Neural cell (in vitro differentiated cells): ENCODE data around the gene SNAPC2. TPM values are rescaled to one million over a fixed set of nuclear protein-coding genes. Genes with fewer than 3 reads are reported as not detected.
"Not testable (repeated sequence)": the region's sequence is repeated elsewhere in the genome, so short reads cannot be mapped to it uniquely, and the experiment has no call there.

Experiments used
- H2AFZ ChIP-seq: fragments of 200-600, 300-800 bp; sonication (generic), shearing (Covaris generic); 2 replicates; pipeline ENCODE4 v1.6.0; 2014; ENCODE audit warnings: low read depth, mild to moderate bottlenecking, antibody characterized with exemption, low read length, moderate library complexity
- H3F3A ChIP-seq: fragments of 200-600 bp; shearing (Covaris generic); 2 replicates; pipeline ENCODE4 v1.6.1; 2016; ENCODE audit warnings: mild to moderate bottlenecking, moderate library complexity, mixed read lengths, antibody characterized with exemption, low read length; ENCODE audit not compliant: insufficient read depth, poor library complexity, severe bottlenecking
- H3K27ac ChIP-seq: fragments of 200-600, 300-800 bp; sonication (generic), shearing (Covaris generic); 2 replicates; pipeline ENCODE4 v1.5.1; 2014; ENCODE audit warnings: mild to moderate bottlenecking, low read length, moderate library complexity
- H3K27me3 ChIP-seq: fragments of 300-800, 200-600 bp; sonication (generic), shearing (Covaris generic); 2 replicates; pipeline ENCODE4 v1.6.0; 2014; ENCODE audit warnings: mild to moderate bottlenecking, low read depth, low read length, moderate library complexity; ENCODE audit not compliant: insufficient read depth
- H3K36me3 ChIP-seq: fragments of 300-800, 200-600 bp; sonication (generic), shearing (Covaris generic); 2 replicates; pipeline ENCODE4 v1.5.1; 2014; ENCODE audit warnings: mild to moderate bottlenecking, antibody characterized with exemption, low read length, moderate library complexity; ENCODE audit not compliant: insufficient read depth
- H3K4me2 ChIP-seq: fragments of 300-800, 200-600 bp; sonication (generic), shearing (Covaris generic); 2 replicates; pipeline ENCODE4 v1.6.0; 2014; ENCODE audit warnings: mild to moderate bottlenecking, low read length
- H3K4me3 ChIP-seq: fragments of 300-800, 200-600 bp; sonication (generic), shearing (Covaris generic); 2 replicates; pipeline ENCODE4 v1.5.1; 2014; ENCODE audit warnings: mild to moderate bottlenecking, low read length, moderate library complexity
- H3K79me2 ChIP-seq: fragments of 200-600 bp; shearing (Covaris generic); replicated peaks from 2 replicates; pipeline ENCODE4 v1.6.0; 2014; ENCODE audit warnings: mild to moderate bottlenecking, low read length, moderate library complexity; ENCODE audit not compliant: insufficient read depth
- H3K9ac ChIP-seq: fragments of 300-800, 200-600 bp; sonication (generic), shearing (Covaris generic); 2 replicates; pipeline ENCODE4 v1.6.1; 2016; ENCODE audit warnings: mild to moderate bottlenecking, low read length, mixed read lengths
- H3K9me2 ChIP-seq: fragments of 200-600 bp; shearing (Covaris generic); 2 replicates; pipeline ENCODE4 v1.6.1; 2016; ENCODE audit warnings: mild to moderate bottlenecking, low read length, mixed read lengths; ENCODE audit not compliant: insufficient read depth
- H3K9me3 ChIP-seq: fragments of 200-600, 300-800 bp; sonication (generic), shearing (Covaris generic); 2 replicates; pipeline ENCODE4 v1.6.1; 2016; ENCODE audit warnings: mild to moderate bottlenecking, mixed run types, low read length, moderate library complexity, mixed read lengths
- H4K20me1 ChIP-seq: fragments of 200-600 bp; shearing (Covaris generic); 2 replicates; pipeline ENCODE4 v1.6.1; 2016; ENCODE audit warnings: mild to moderate bottlenecking, mixed run types; ENCODE audit not compliant: insufficient read depth
- EP300 ChIP-seq: fragments of 450-650 bp; conservative IDR thresholded peaks from 2 replicates; pipeline ENCODE4 v1.6.1; 2014; ENCODE audit warnings: antibody characterized with exemption, mild to moderate bottlenecking, moderate library complexity; ENCODE audit not compliant: poor library complexity, severe bottlenecking
- EZH2 ChIP-seq: fragments of 200-600, 300-800 bp; shearing (Covaris generic), sonication (generic); IDR thresholded peaks from 2 replicates; pipeline ENCODE4 v1.6.1; 2014; ENCODE audit warnings: antibody characterized with exemption, low read length, borderline replicate concordance, mild to moderate bottlenecking; ENCODE audit not compliant: insufficient read depth, poor library complexity, severe bottlenecking
- MXI1 ChIP-seq: fragments of 450-650 bp; conservative IDR thresholded peaks from 2 replicates; pipeline ENCODE4 v1.6.1; 2014; ENCODE audit warnings: antibody characterized with exemption, mild to moderate bottlenecking; ENCODE audit not compliant: poor library complexity, severe bottlenecking
- POLR2AphosphoS5 ChIP-seq: IDR thresholded peaks from 2 replicates; pipeline ENCODE4 v1.6.1; 2012
- RAD21 ChIP-seq: fragments of 450-650 bp; conservative IDR thresholded peaks from 2 replicates; pipeline ENCODE4 v1.6.1; 2014; ENCODE audit warnings: antibody characterized with exemption, mild to moderate bottlenecking, moderate library complexity
- REST ChIP-seq: IDR thresholded peaks from 2 replicates; pipeline ENCODE4 v1.6.1; 2012; ENCODE audit warnings: borderline replicate concordance
- SMC3 ChIP-seq: fragments of 450-650 bp; conservative IDR thresholded peaks from 2 replicates; pipeline ENCODE4 v1.6.1; 2014; ENCODE audit warnings: antibody characterized with exemption, mild to moderate bottlenecking, moderate library complexity; ENCODE audit not compliant: poor library complexity
- TAF1 ChIP-seq: IDR thresholded peaks from 2 replicates; pipeline ENCODE4 v1.6.1; 2012; ENCODE audit warnings: low read depth
- polyA plus RNA-seq: library from polyadenylated mRNA; depleted of rRNA; stranded (reverse); fragments of >200 nt; gene quantifications from 2 replicates; pipeline ENCODE4 v1.2.3, GENCODE V29; 2014
- TF ChIP-seq, protein P1 (sequence below): fragments of 450-650 bp; IDR thresholded peaks from 2 replicates; pipeline ENCODE4 v1.5.1; 2014; ENCODE audit warnings: antibody characterized with exemption, mild to moderate bottlenecking, moderate library complexity; ENCODE audit not compliant: poor library complexity, severe bottlenecking

SNAPC2 gene
- polyA plus RNA-seq, 1 donor from 2014 or later = 12.8 TPM

- Histone ChIP-seq H3K9ac (peak overlapping the region; percentile 5), H3K36me3 (no peaks in the 10 kb centered on the region), H3K4me2 (no peak overlapping the region), H3K4me3 (peak overlapping the region; percentile 48), H4K20me1 (no peaks in the 10 kb centered on the region), H3K9me3 (no peaks in the 10 kb centered on the region), H3F3A (no peaks in the 10 kb centered on the region), H3K27me3 (peaks cover 49% of the 10 kb centered on the region), H3K27ac (no peak overlapping the region), H3K9me2 (no peaks in the 10 kb centered on the region), H2AFZ (no peak overlapping the region), H3K79me2 (no peaks in the 10 kb centered on the region)
- TF ChIP-seq SMC3 (no peak), POLR2AphosphoS5 (no peak), EZH2 (peak; percentile 29), EP300 (no peak), RAD21 (no peak), TAF1 (no peak), MXI1 (no peak), REST (no peak)
- TF ChIP-seq, protein P1, sequence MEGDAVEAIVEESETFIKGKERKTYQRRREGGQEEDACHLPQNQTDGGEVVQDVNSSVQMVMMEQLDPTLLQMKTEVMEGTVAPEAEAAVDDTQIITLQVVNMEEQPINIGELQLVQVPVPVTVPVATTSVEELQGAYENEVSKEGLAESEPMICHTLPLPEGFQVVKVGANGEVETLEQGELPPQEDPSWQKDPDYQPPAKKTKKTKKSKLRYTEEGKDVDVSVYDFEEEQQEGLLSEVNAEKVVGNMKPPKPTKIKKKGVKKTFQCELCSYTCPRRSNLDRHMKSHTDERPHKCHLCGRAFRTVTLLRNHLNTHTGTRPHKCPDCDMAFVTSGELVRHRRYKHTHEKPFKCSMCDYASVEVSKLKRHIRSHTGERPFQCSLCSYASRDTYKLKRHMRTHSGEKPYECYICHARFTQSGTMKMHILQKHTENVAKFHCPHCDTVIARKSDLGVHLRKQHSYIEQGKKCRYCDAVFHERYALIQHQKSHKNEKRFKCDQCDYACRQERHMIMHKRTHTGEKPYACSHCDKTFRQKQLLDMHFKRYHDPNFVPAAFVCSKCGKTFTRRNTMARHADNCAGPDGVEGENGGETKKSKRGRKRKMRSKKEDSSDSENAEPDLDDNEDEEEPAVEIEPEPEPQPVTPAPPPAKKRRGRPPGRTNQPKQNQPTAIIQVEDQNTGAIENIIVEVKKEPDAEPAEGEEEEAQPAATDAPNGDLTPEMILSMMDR = peak; percentile 60
Measured at GRCh38 chr19:7917267-7918061, 2.7 kb upstream of the SNAPC2 start.

DNA sequence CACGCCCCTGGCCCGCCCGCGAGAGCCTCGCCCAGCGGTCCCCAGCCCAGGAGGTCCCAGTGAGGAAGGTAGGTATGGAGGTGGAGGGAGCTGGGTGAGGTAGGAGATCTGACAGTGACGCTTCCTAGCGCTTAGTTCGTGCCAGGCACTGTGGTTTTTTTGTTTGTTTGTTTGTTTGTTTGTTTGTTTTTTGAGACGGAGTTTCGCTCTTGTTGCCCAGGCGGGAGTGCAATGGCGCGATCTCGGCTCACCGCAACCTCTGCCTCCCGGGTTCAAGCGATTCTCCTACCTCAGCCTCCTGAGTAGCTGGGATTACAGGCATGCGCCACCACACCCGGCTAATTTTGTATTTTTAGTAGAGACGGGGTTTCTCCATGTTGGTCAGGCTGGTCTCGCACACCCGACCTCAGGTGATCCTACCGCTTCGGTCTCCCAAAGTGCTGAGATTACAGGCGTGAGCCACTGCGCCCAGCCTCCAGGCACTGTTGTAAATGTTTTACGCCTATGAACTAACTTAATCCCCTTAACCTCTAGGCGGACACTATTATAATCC, 2.0 kb upstream of the SNAPC2 start:
- H4K20me1 ChIP-seq, H3K9me3 ChIP-seq, H2AFZ ChIP-seq, H3K4me2 ChIP-seq, H3K36me3 ChIP-seq, H3F3A ChIP-seq, H3K27ac ChIP-seq, H3K79me2 ChIP-seq, H3K9me2 ChIP-seq, H3K9ac ChIP-seq: not testable (repeated sequence)
- Histone ChIP-seq H3K27me3 (peaks cover 49% of the 10 kb centered on the region), H3K4me3 (peak overlapping the region; percentile 48)
- TF ChIP-seq, protein P1 = peak; percentile 18
